GM18868 (cell line): ENCODE results near the gene FANK1.
A peak's percentile ranks its signal among the peaks of the same experiment; 100 is the strongest.
"Not testable (repeated sequence)": the region's sequence is repeated elsewhere in the genome, so short reads cannot be mapped to it uniquely, and the experiment has no call there.

Experiments
- ATAC-seq: cut with Tn5 transposase; IDR thresholded peaks from one replicate; pipeline ENCODE4 v1.9.1; 2021; ENCODE audit warnings: mild to moderate bottlenecking, moderate library complexity; ENCODE audit not compliant: unreplicated experiment

The FANK1 gene

GRCh38 chr10:125886914-125887512 is 9.4 kb upstream of the FANK1 start:
- no peak for ATAC-seq

GRCh38 chr10:125889441-125889840 is 6.9 kb upstream of the FANK1 start:
- not testable (repeated sequence) for ATAC-seq

GRCh38 chr10:125892402-125892801 is 4.0 kb upstream of the FANK1 start:
- ATAC-seq, result not testable (repeated sequence)

- ATAC-seq, result not testable (repeated sequence)
These were observed 2.2 kb upstream of the FANK1 start for GRCh38 chr10:125894176-125894575.

GRCh38 chr10:125895130-125896087 is 955 bp upstream of the FANK1 start:
- ATAC-seq, result peak; percentile 62

- not testable (repeated sequence) for ATAC-seq
These were observed 953 bp downstream of the FANK1 start for GRCh38 chr10:125897317-125897716.

- not testable (repeated sequence) for ATAC-seq
These were observed 4.6 kb downstream of the FANK1 start for GRCh38 chr10:125900963-125901362.

GRCh38 chr10:125903135-125903640 is 6.8 kb downstream of the FANK1 start:
- not testable (repeated sequence) for ATAC-seq

GRCh38 chr10:125905069-125905994 is 9.0 kb downstream of the FANK1 start:
- not testable (repeated sequence) for ATAC-seq

- not testable (repeated sequence) for ATAC-seq
These were observed 11.2 kb downstream of the FANK1 start for GRCh38 chr10:125907598-125907997.

GRCh38 chr10:125908813-125909212 is 12.4 kb downstream of the FANK1 start:
- not testable (repeated sequence) for ATAC-seq

- not testable (repeated sequence) for ATAC-seq
These were observed 13.1 kb downstream of the FANK1 start for GRCh38 chr10:125909491-125909890.

GRCh38 chr10:125911145-125911544 is 14.8 kb downstream of the FANK1 start:
- no peak for ATAC-seq

- ATAC-seq, result no peak
These were observed 15.6 kb downstream of the FANK1 start for GRCh38 chr10:125911990-125912389.

GRCh38 chr10:125913277-125913676 is 16.9 kb downstream of the FANK1 start:
- not testable (repeated sequence) for ATAC-seq

- no peak for ATAC-seq
These were observed 20.6 kb downstream of the FANK1 start for GRCh38 chr10:125916977-125917376.

GRCh38 chr10:125917704-125918361 is 21.5 kb downstream of the FANK1 start:
- ATAC-seq, result not testable (repeated sequence)

- ATAC-seq, result not testable (repeated sequence)
These were observed 25.4 kb downstream of the FANK1 start for GRCh38 chr10:125921643-125922306.

GRCh38 chr10:125925262-125925834 is 29.0 kb downstream of the FANK1 start:
- no peak for ATAC-seq
